Tibial nerve (tissue), 3 donors: ENCODE results near the gene HAGH.

Experiments
- POLR2A ChIP-seq, 2 donors: fragments of 450-650 bp; IDR thresholded peaks; one replicate each; pipeline ENCODE4 v1.6.1; 2017; ENCODE audit warnings: antibody characterized with exemption in 2 of 2, mild to moderate bottlenecking in 2 of 2, moderate library complexity in 2 of 2
- TF ChIP-seq, protein P1 (sequence below), 5 experiments: fragments of 200-600 bp in 3 of 5; fragments of 450-650 bp in 2 of 5; sonication (generic) in 3 of 5; IDR thresholded peaks; one replicate each; pipeline ENCODE4 v1.5.1; 2016 to 2019; ENCODE audit warnings: antibody characterized with exemption in 5 of 5, mild to moderate bottlenecking in 3 of 5, moderate library complexity in 2 of 5

DNA sequence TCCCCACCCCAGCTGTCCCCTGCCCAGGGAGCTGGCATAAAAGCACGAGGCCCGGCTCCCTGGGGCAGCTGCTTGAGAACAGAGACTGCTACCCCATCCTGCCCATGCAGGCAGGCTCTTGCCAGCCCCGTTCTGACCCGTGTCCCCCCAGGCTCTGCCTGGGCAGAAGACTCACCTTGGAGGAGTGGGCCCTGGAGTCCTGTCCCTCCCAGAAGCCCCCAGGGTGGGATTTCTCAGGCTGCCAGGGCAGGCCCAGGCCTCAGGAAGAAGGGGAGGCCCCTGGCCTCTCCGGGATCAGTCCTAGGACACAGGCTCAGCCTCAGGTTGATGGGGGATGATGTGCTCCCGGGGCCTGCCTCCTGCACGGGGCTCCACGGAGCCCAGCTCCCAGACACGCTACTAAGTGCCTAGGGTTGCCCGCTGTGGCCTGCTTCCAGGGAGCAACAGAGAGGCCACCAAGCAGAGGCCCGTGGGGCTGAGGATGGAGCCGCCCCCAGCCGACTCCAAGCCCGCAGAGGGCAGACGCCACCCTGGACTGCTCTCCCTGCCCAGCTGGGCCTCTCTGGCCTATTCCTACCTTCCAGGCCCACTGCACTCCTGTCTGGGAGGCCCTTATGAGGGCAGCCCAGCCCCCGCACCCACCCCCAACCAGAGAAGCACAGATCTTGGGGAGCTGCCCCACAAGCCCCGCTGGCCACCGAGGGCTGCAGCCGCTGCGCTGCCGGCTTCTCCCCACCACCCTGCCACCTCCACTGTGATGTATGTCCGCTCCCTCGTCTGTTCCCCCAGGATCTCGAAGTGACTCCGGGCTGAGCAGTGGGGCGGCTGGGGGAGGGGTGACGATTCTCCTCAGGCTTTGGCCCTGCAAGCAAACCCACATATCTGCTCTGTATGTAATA lies 57.0 kb downstream of the HAGH start:
- TF ChIP-seq, protein P1, sequence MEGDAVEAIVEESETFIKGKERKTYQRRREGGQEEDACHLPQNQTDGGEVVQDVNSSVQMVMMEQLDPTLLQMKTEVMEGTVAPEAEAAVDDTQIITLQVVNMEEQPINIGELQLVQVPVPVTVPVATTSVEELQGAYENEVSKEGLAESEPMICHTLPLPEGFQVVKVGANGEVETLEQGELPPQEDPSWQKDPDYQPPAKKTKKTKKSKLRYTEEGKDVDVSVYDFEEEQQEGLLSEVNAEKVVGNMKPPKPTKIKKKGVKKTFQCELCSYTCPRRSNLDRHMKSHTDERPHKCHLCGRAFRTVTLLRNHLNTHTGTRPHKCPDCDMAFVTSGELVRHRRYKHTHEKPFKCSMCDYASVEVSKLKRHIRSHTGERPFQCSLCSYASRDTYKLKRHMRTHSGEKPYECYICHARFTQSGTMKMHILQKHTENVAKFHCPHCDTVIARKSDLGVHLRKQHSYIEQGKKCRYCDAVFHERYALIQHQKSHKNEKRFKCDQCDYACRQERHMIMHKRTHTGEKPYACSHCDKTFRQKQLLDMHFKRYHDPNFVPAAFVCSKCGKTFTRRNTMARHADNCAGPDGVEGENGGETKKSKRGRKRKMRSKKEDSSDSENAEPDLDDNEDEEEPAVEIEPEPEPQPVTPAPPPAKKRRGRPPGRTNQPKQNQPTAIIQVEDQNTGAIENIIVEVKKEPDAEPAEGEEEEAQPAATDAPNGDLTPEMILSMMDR (IDR thresholded peaks at IDR 0.05): no peak
- no peak for TF ChIP-seq POLR2A (IDR thresholded peaks at IDR 0.05)
